A673 (cell line): ENCODE measurements around the gene GRIK4.

Experiments
- CTCF ChIP-seq: fragments of 300-800, 200-600 bp; sonication (generic); conservative IDR thresholded peaks from 2 replicates; pipeline ENCODE4 v1.5.1; 2017; ENCODE audit warnings: low read depth, mild to moderate bottlenecking, antibody characterized with exemption, low read length, moderate library complexity, mixed read lengths
- EZH2 ChIP-seq: fragments of 200-600 bp; sonication (generic); IDR thresholded peaks from 2 replicates; pipeline ENCODE4 v1.6.1; 2017; ENCODE audit warnings: borderline replicate concordance, low read depth, mild to moderate bottlenecking, mixed read lengths, antibody characterized with exemption, low read length; ENCODE audit not compliant: poor library complexity, severe bottlenecking

GRCh38 chr11:120634706-120635105, 123.2 kb downstream of the GRIK4 start:
- TF ChIP-seq CTCF (no peak), EZH2 (no peak)
